ENCODE measurements around the gene FTH1.

The FTH1 gene

GRCh38 chr11:61978703-61979661 lies 11.5 kb upstream of the FTH1 start:
- DNase-seq: peak; percentile 12

GRCh38 chr11:61976813-61977475 lies 9.5 kb upstream of the FTH1 start:
- DNase-seq: peak; percentile 13

- DNase-seq: peak; percentile 4
Measured at GRCh38 chr11:61976420-61976800, 9.0 kb upstream of the FTH1 start.

GRCh38 chr11:61975638-61976419 lies 8.4 kb upstream of the FTH1 start:
- DNase-seq: peak; percentile 5

- no peak for DNase-seq
Measured at GRCh38 chr11:61974766-61975631, 7.6 kb upstream of the FTH1 start.

- DNase-seq: no peak
Measured at GRCh38 chr11:61973476-61974162, 6.2 kb upstream of the FTH1 start.

GRCh38 chr11:61972672-61973475 lies 5.4 kb upstream of the FTH1 start:
- DNase-seq: no peak

- no peak for DNase-seq
Measured at GRCh38 chr11:61972112-61972671, 4.8 kb upstream of the FTH1 start.

GRCh38 chr11:61971248-61972111 lies 4.0 kb upstream of the FTH1 start:
- DNase-seq: peak; percentile 33

- no peak for DNase-seq
Measured at GRCh38 chr11:61969838-61970662, 2.6 kb upstream of the FTH1 start.

- no peak for DNase-seq
Measured at GRCh38 chr11:61969391-61969758, 1.9 kb upstream of the FTH1 start.

- DNase-seq: no peak
Measured at GRCh38 chr11:61968758-61969390, 1.4 kb upstream of the FTH1 start.

- DNase-seq: peak; percentile 56
Measured at GRCh38 chr11:61967924-61968757, 707 bp upstream of the FTH1 start.

GRCh38 chr11:61966734-61967115 lies 709 bp downstream of the FTH1 start:
- no peak for DNase-seq

GRCh38 chr11:61964666-61965271 lies 2.7 kb downstream of the FTH1 start:
- peak; percentile 41 for DNase-seq

GRCh38 chr11:61964058-61964665 lies 3.3 kb downstream of the FTH1 start:
- peak; percentile 48 for DNase-seq

Data from activated T-cell treated with anti-CD3 and anti-CD28 coated beads, Interleukin-2, amount 50 U/mL, for 1 hour (primary cell).